Measurements from ENCODE around the gene OR10AG1. TPM values are rescaled to one million over a fixed set of nuclear protein-coding genes. Genes with fewer than 3 reads are reported as not detected.

OR10AG1 gene
- total RNA-seq, 1 donor from 2014 or later: not detected

- Mint-ChIP-seq H3K4me3 (ENCODE audit: unreplicated experiment) (no peak within 1 kb of the TSS), H3K9me3 (ENCODE audit: unreplicated experiment) (peaks cover 17% of the 10 kb centered on the region), H3K4me1 (ENCODE audit: unreplicated experiment) (no peaks in the 10 kb centered on the region), H3K27ac (ENCODE audit: unreplicated experiment) (no peak within 1 kb of the TSS), H3K36me3 (ENCODE audit: unreplicated experiment) (no peaks in the 10 kb centered on the region), H3K27me3 (ENCODE audit: unreplicated experiment) (no peaks in the 10 kb centered on the region)
- TF ChIP-seq, protein P1, sequence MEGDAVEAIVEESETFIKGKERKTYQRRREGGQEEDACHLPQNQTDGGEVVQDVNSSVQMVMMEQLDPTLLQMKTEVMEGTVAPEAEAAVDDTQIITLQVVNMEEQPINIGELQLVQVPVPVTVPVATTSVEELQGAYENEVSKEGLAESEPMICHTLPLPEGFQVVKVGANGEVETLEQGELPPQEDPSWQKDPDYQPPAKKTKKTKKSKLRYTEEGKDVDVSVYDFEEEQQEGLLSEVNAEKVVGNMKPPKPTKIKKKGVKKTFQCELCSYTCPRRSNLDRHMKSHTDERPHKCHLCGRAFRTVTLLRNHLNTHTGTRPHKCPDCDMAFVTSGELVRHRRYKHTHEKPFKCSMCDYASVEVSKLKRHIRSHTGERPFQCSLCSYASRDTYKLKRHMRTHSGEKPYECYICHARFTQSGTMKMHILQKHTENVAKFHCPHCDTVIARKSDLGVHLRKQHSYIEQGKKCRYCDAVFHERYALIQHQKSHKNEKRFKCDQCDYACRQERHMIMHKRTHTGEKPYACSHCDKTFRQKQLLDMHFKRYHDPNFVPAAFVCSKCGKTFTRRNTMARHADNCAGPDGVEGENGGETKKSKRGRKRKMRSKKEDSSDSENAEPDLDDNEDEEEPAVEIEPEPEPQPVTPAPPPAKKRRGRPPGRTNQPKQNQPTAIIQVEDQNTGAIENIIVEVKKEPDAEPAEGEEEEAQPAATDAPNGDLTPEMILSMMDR (IDR thresholded peaks at IDR 0.05): no peak
- no peak for DNase-seq (ENCODE audit: extremely low spot score, unreplicated experiment)
These were observed 33.4 kb downstream of the OR10AG1 start, which contains the start of gene OR5I1 for GRCh38 chr11:55936300-55936699. Gene OR5I1, minus strand, starts transcription at chr11:55936400. Its CDS starts 0 bp downstream, at chr11:55936400.

GRCh38 chr11:55920537-55920936 is 49.2 kb downstream of the OR10AG1 start:
- no peak overlapping the region for H3K4me3 Mint-ChIP-seq (ENCODE audit: unreplicated experiment)

More at GRCh38 chr11:55920537-55920936, 49.2 kb downstream of the OR10AG1 start:
- no peak for DNase-seq (ENCODE audit: extremely low spot score, unreplicated experiment)
- Mint-ChIP-seq H3K36me3 (ENCODE audit: unreplicated experiment) (no peaks in the 10 kb centered on the region), H3K27me3 (ENCODE audit: unreplicated experiment) (no peaks in the 10 kb centered on the region), H3K9me3 (ENCODE audit: unreplicated experiment) (peaks cover 24% of the 10 kb centered on the region), H3K4me1 (ENCODE audit: unreplicated experiment) (no peaks in the 10 kb centered on the region), H3K27ac (ENCODE audit: unreplicated experiment) (no peak overlapping the region)
- TF ChIP-seq, protein P1 (IDR thresholded peaks at IDR 0.05): no peak

Other genes with a start within 250 kb of the OR10AG1 start
- not detected in 2 replicates for gene OR5D13, start 196.5 kb downstream of the OR10AG1 start, total RNA-seq
- not detected in 2 replicates for gene OR5D14, start 174.4 kb downstream of the OR10AG1 start, total RNA-seq
- not detected in 2 replicates for gene OR5L1, start 158.6 kb downstream of the OR10AG1 start, total RNA-seq
- gene OR5D18, start 150.3 kb downstream of the OR10AG1 start, total RNA-seq: not detected in 2 replicates
- not detected in 2 replicates for gene OR5L2, start 142.7 kb downstream of the OR10AG1 start, total RNA-seq
- not detected in 2 replicates for gene OR5D16, start 131.2 kb downstream of the OR10AG1 start, total RNA-seq
- not detected in 2 replicates for gene TRIM51, start 86.6 kb downstream of the OR10AG1 start, total RNA-seq
- gene OR5W2, start 55.4 kb downstream of the OR10AG1 start, total RNA-seq: not detected in 2 replicates
- gene OR5I1, start 33.5 kb downstream of the OR10AG1 start, total RNA-seq: not detected in 2 replicates
- gene OR5F1, start 24.7 kb upstream of the OR10AG1 start, total RNA-seq: not detected in 2 replicates
- not detected in 2 replicates for gene OR5AS1, start 57.7 kb upstream of the OR10AG1 start, total RNA-seq
- not detected in 2 replicates for gene OR8I2, start 123.4 kb upstream of the OR10AG1 start, total RNA-seq
- gene OR8H2, start 133.7 kb upstream of the OR10AG1 start, total RNA-seq: not detected in 2 replicates
- not detected in 2 replicates for gene OR8H3, start 152.4 kb upstream of the OR10AG1 start, total RNA-seq
- gene OR8J3, start 170.3 kb upstream of the OR10AG1 start, total RNA-seq: not detected in 2 replicates
- gene OR8K5, start 190.4 kb upstream of the OR10AG1 start, total RNA-seq: not detected in 2 replicates
- not detected in 2 replicates for gene OR5J2, start 206.7 kb upstream of the OR10AG1 start, total RNA-seq

Measured in osteocyte (in vitro differentiated cells).